KMS-11 (cell line): ENCODE data around the gene ENDOU.
A peak's percentile ranks its signal among the peaks of the same experiment; 100 is the strongest.

Source experiments
- H2AFZ ChIP-seq: fragments of 200-600 bp; sonication (generic); 2 replicates; pipeline ENCODE4 v1.6.1; 2016; ENCODE audit warnings: antibody characterized with exemption, mixed run types, low read depth
- H3K27ac ChIP-seq: fragments of 200-600 bp; sonication (generic); 2 replicates; pipeline ENCODE4 v1.6.1; 2016; ENCODE audit warnings: mild to moderate bottlenecking, mixed run types
- H3K27me3 ChIP-seq: fragments of 200-600 bp; sonication (generic); 2 replicates; pipeline ENCODE4 v1.6.1; 2017; ENCODE audit warnings: mild to moderate bottlenecking, low read depth, mixed run types, moderate library complexity; ENCODE audit not compliant: insufficient read depth
- H3K36me3 ChIP-seq: fragments of 200-600 bp; sonication (generic); 2 replicates; pipeline ENCODE4 v1.6.1; 2017; ENCODE audit warnings: mild to moderate bottlenecking, mixed run types; ENCODE audit not compliant: insufficient read depth
- H3K4me1 ChIP-seq: fragments of 200-600 bp; sonication (generic); 2 replicates; pipeline ENCODE4 v1.6.1; 2016; ENCODE audit warnings: mild to moderate bottlenecking, low read depth, mixed run types; ENCODE audit not compliant: poor library complexity, severe bottlenecking
- H3K4me2 ChIP-seq: fragments of 200-600 bp; sonication (generic); 2 replicates; pipeline ENCODE4 v1.7.0; 2016; ENCODE audit warnings: mild to moderate bottlenecking, mixed run types
- H3K4me3 ChIP-seq: fragments of 200-600 bp; sonication (generic); IDR thresholded peaks from 2 replicates; pipeline ENCODE4 v1.6.1; 2017; ENCODE audit warnings: low read depth, low read length, mixed read lengths; ENCODE audit not compliant: insufficient read depth
- H3K79me2 ChIP-seq: fragments of 200-600 bp; sonication (generic); 2 replicates; pipeline ENCODE4 v1.6.1; 2016; ENCODE audit warnings: low read depth, mixed run types; ENCODE audit not compliant: insufficient read depth
- H3K9ac ChIP-seq: fragments of 200-600 bp; sonication (generic); 2 replicates; pipeline ENCODE4 v1.6.1; 2016; ENCODE audit warnings: mild to moderate bottlenecking, mixed run types
- H4K20me1 ChIP-seq: fragments of 200-600 bp; sonication (generic); 2 replicates; pipeline ENCODE4 v1.6.1; 2016; ENCODE audit warnings: mild to moderate bottlenecking, mixed run types; ENCODE audit not compliant: insufficient read depth
- CTCF ChIP-seq: fragments of 200-600 bp; sonication (generic); conservative IDR thresholded peaks from 2 replicates; pipeline ENCODE4 v1.6.1; 2017; ENCODE audit warnings: low read depth, mild to moderate bottlenecking, antibody characterized with exemption, low read length, moderate library complexity, mixed read lengths

The ENDOU gene

DNA sequence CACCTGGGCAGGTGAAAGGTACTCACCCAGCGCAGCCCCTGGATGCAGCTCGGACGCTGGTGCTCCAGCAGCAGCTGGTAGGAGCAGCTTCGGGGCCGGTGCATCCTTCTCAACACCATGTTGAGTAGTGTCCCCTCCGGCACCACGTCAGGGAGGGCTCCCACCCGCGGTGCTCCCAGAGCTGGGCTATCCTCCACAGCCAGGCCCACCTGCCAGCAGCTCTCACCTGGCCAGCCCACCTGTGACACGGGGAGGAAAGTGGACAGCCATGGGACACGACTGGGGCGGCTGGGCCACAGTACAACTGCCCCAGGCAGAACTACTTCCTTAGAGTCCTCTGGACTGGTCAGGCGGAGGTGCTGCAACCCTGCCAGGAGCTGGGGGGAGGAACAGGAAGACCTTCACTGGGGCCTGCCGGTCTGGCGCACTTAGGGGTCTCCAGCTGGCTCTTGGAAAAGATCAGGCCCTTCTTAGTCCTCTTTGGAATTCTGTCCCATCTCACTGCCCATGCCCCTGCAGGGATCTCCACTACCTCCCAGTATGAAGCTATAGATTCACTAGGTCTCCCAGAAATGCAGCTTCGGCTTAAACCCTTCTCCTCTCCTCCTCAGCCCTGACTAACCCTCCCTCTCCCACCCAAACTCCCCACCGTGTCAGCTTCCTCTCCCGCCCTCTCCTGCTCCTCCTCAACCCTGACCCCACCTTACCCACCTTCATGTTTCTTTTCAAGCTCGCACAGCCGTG lies 32.7 kb upstream of the ENDOU start:
- peaks cover 64% of the 10 kb centered on the region for H3K4me1 ChIP-seq
- TF ChIP-seq CTCF, result no peak
- peak overlapping the region; percentile 69; the same call in 1 of the 2 replicates for H3K9ac ChIP-seq
- H3K79me2 ChIP-seq, result no peaks in the 10 kb centered on the region
- H4K20me1 ChIP-seq, result no peaks in the 10 kb centered on the region
- H3K36me3 ChIP-seq, result no peaks in the 10 kb centered on the region
- peak overlapping the region; percentile 74 for H3K4me2 ChIP-seq
- peak overlapping the region; percentile 94; the same call in 1 of the 2 replicates for H2AFZ ChIP-seq
- H3K27me3 ChIP-seq, result no peaks in the 10 kb centered on the region
- H3K4me3 ChIP-seq, result no peak overlapping the region
- H3K27ac ChIP-seq, result no peak overlapping the region

- H3K4me3 ChIP-seq, result no peak overlapping the region
- H4K20me1 ChIP-seq, result no peaks in the 10 kb centered on the region
- H3K4me2 ChIP-seq, result peak overlapping the region; percentile 74; the same call in 1 of the 2 replicates
- TF ChIP-seq CTCF, result no peak
- no peak overlapping the region for H3K27ac ChIP-seq
- no peak overlapping the region for H2AFZ ChIP-seq
- H3K36me3 ChIP-seq, result no peaks in the 10 kb centered on the region
- H3K27me3 ChIP-seq, result no peaks in the 10 kb centered on the region
- peaks cover 70% of the 10 kb centered on the region for H3K4me1 ChIP-seq
- no peaks in the 10 kb centered on the region for H3K79me2 ChIP-seq
- no peak overlapping the region for H3K9ac ChIP-seq
Measured at GRCh38 chr12:47757364-47757839, 32.1 kb upstream of the ENDOU start.

GRCh38 chr12:47755655-47756562 lies 30.6 kb upstream of the ENDOU start:
- no peak for TF ChIP-seq CTCF

DNA sequence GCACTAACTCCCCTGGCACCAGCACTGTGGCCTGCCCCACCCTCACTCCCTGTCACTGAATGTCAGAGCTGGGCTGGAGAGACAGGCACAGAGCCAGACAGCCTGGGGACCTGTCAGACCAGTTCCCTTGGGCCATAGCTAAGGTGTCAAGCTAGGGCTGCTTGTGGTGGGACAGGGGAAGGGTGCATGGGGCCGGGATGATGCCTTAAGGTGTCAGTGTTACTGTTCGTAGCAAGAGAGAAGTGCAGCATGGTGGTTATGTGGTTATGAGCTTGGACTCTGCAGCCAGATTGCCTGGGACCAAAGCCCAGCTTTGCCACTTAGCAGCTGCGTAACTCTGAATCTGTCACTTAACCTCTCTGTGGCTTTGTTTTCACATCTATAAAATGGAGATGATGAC lies 29.6 kb upstream of the ENDOU start:
- Histone ChIP-seq H2AFZ (peak overlapping the region; percentile 24; the same call in 1 of the 2 replicates), H4K20me1 (no peaks in the 10 kb centered on the region), H3K36me3 (no peaks in the 10 kb centered on the region), H3K9ac (no peak overlapping the region; the same call in 1 of the 2 replicates), H3K4me2 (peak overlapping the region; percentile 40), H3K27ac (peak overlapping the region; percentile 71), H3K79me2 (no peaks in the 10 kb centered on the region), H3K4me3 (no peak overlapping the region), H3K4me1 (peaks cover 72% of the 10 kb centered on the region), H3K27me3 (no peaks in the 10 kb centered on the region)
- TF ChIP-seq CTCF, result no peak

More at GRCh38 chr12:47755655-47756562, 30.6 kb upstream of the ENDOU start:
- Histone ChIP-seq H3K4me1 (peaks cover 75% of the 10 kb centered on the region), H3K36me3 (no peaks in the 10 kb centered on the region), H3K4me2 (peak overlapping the region; percentile 40), H3K27ac (peak overlapping the region; percentile 71), H3K9ac (peak overlapping the region; percentile 7; the same call in 1 of the 2 replicates), H4K20me1 (no peaks in the 10 kb centered on the region), H3K79me2 (no peaks in the 10 kb centered on the region), H3K27me3 (no peaks in the 10 kb centered on the region), H3K4me3 (no peak overlapping the region), H2AFZ (peak overlapping the region; percentile 24; the same call in 1 of the 2 replicates)
